PFSK-1 (cell line): ENCODE results near the gene FER.

Experiments used
- REST ChIP-seq, 2 experiments: IDR thresholded peaks; 2 replicates each; pipeline versions ENCODE4 v1.6.1 to v1.8.0; 2011 to 2012; ENCODE audit warnings: low read depth in 2 of 2, low read length in 2 of 2, control low read depth in 1 of 2, inconsistent platforms in 1 of 2, mild to moderate bottlenecking in 1 of 2, moderate library complexity in 1 of 2; ENCODE audit not compliant: insufficient read depth in 1 of 2
- TAF1 ChIP-seq: IDR thresholded peaks from 2 replicates; pipeline ENCODE4 v1.6.1; 2012; ENCODE audit warnings: low read length, control low read depth, borderline replicate concordance; ENCODE audit not compliant: insufficient read depth

- no peak for TF ChIP-seq TAF1
- TF ChIP-seq REST (IDR thresholded peaks at IDR 0.05; ENCODE audit: insufficient read depth in 1 of 2, low read depth in 2 of 2, low read length in 2 of 2), result no peak
These were observed 187.9 kb downstream of the FER start for GRCh38 chr5:108935611-108936010.
